NAMALWA (cell line): ENCODE data around the gene CHD5.

Experiments
- DNase-seq: peaks from one replicate; pipeline ENCODE4 v3.0.0-alpha.2; 2015; ENCODE audit warnings: low spot score

The CHD5 gene

DNA sequence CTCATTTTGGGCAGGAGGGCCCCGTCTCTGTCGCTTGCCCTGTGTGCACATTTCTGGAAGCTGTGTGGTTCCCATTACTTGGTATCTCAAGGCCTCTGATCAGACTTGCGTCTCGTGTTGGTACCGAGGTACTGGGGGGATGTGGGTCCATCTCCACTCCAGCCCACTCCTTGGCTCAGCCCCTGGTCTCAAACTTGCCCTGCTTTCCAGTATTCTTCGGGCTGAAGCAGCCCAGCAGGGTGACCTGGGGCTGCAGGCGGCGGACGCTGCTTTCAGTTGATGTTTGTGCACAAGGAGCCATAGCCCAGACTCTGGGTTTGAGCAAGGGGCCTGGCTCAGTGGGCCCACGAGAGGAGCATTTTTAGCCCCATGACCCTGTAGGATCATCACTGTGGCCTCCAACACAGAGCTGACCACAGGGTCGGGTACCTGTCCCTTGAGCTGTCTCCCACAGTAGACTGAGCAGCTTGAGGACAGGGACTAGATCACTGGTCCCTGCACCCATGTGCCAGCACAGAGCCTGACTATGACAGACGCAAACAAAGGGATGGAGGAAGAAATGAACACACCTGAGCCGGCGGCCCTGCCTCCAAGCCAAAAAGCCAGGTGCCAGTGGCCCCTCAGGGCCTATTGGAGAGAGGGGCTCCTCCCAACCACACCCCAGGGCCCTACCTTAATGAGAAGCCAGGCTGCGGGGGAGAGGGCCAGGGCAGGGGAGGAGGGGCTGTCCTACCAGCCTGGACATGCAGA lies 46.8 kb downstream of the CHD5 start:
- DNase-seq = no peak

DNA sequence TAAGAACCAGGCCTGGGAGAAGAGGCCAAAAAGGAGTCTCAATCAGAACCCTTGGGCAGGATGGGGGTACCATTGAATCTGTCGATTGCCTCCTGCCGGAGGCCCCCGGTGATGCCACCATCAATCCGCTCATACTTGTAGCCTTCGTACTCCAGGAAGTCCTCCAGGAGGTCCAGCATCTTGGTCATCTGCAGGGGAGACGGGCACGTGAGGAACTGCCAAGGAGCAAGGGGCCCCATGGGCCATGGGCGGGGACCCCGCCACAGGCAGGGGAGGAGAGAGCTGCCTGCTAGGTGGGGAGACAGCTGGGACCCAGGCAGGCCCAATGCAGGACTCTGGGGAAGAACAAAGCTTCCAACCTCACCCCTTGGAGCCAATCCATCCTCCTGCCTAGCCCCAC lies 48.6 kb downstream of the CHD5 start:
- DNase-seq = no peak

DNA sequence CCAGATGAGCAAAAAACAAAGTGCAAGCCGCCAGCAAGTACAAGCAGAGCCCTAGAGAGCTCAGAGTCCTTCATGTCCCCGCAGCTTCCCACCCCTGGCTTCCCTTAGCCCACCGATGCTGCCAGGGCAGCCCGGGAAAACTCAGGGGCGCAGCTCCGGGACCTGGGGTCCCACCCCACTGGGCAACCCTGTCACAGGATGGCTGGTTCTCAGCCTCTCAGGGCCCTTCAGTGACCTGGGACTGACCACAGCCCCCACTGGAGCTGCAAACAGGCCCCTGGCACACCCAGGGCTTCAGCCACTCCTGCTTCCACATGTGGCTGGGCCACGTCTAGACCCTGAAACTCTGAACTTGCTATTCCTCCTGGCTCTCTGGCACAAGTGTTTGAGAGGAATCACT lies 49.5 kb downstream of the CHD5 start:
- DNase-seq = no peak

DNA sequence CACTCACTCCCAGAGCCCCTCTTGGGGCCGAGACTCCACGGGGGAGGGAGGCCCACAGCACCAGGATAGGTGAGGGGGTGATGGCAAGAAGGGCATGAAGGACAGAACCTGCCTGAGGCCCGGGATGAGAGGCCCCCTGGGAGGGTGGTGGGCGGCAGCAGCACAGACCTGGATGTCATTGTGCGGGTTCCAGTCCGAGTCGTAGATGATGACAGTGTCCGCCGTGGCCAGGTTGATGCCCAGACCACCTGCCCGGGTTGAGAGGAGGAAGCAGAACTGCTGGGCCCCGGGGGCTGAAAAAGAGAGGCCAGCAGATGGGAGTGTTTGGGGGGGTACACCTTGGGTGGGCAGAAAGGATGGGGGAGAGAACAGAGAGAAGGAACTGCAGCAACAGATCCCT lies 50.1 kb downstream of the CHD5 start:
- DNase-seq = no peak

DNA sequence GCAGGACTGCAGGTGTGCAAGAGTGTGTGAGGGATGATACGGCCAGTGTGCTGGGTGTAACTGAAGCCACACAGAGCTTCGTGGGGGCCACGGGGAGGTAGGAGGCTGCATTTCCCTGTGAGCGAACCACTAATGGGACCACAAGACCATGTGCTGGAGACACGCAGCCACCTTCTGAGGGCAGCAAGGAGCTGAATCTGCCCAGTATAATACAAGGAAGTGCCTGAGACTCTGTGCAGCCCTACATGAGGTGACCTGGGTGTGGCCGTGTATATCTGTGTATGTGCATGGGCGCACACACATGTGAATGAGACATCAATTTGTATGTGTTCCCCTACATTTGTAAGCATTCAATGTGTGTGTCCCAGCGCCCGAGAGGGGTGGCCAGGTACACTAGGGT lies 50.8 kb downstream of the CHD5 start:
- peak; percentile 34 for DNase-seq

DNA sequence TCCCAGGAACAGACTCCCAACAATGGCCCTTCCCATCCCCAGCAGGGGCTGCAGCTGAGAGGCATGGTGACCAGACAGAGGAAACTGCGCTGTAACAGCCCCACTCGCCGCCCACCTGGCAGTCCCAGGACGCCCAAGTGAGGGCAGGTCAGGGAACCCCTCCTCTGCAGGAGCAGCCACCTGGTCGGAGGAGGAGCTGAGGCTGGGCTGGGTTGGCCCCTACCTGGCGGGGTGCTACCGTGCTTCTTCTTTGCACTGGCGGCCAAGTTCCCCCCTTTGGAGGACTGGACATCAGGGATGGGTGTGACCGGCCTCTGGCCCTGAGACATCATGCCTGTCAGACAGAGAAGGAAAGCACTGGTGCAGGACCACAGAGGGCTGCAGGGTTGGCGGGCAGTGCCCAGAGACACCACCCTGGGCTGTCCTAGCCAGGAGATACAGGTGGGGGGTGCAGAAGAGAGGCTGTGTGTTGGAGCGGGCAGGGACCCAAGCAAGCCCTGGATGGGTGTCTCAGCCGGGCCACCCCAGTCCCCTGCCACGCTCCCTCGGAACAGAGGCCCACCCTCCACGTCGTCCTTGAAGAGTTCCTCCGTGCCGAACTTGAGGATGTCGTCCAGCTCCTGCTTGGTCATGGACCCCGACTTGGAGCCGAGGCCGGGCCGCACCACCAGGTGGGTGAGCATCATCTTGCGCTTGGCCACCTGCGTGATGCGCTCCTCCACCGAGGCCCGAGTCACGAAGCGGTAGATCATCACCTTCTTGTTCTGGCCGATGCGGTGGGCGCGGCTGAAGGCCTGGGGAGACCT lies 51.6 kb downstream of the CHD5 start:
- no peak for DNase-seq

DNA sequence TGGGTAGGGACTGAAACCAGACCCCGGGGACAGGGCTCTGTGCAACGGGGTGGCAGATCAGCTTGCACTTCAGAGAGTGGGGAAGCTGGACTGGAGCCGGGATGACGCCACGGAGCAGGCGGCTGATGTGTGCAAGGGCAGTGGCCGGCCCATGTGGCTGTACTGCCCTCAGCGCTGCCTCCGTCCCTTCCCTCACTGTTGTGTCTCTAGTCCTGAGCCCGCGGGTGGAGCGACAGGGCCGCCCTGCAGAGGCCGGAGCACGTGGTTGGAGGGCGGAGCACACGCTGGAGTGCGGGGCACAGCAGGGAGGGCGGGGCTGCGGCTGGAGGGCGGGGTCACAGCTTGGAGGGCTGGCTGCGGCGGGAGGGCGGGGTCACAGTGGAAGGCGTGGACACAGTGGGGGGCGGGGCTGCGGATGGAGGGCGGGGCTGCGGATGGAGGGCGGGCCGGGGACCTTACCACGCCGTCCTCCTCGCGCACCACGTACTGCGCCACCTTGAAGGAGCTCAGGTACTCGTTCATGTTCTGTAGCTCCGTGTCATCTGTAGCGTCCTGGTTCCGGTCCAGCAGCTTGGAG lies 52.4 kb downstream of the CHD5 start:
- DNase-seq = peak; percentile 93

DNA sequence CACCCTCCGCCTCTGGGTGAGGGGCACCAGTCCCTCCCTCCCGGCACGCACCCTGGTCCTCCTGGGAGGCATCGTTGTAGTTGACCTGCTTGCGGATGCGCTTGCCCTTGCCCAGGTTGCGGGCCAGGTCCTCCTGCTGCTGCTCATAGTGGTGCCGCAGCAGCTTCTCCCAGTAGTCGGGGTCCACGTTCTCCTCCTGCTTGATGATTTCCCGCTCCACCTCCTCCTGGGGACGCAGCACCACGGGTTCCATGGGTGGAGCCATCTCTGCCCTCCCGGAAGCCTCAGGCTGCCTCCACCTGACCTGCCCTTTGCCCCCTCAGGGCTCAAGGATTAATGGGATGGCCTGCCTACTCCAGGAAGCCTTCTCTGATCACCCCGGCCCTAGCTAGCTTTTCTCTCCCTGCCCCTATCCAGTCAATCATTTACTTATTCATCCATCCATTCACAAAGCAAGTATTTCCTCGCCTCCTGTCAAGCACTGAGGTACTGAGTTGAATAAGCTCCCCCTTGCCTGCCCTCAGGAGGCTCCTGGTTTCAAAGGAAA lies 53.5 kb downstream of the CHD5 start:
- DNase-seq = no peak

DNA sequence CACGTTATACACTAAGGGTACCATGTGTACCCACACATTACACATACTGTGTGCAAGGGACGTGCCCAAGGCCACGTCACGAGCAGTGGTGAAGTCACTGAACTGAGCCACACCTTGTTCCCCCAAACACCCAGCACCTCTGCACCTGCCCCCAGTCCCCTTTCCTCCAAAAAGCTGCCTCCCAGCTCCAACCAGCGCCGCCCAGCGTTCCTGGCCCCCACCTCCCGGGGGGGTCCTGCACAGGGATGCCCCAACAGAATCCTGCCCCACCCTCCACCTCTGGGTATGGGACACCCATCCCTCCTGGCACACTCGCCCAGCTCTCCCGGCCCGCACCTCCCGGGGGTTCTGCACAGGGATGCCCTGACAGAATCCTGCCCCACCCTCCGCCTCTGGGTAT lies 54.1 kb downstream of the CHD5 start:
- DNase-seq = no peak

DNA sequence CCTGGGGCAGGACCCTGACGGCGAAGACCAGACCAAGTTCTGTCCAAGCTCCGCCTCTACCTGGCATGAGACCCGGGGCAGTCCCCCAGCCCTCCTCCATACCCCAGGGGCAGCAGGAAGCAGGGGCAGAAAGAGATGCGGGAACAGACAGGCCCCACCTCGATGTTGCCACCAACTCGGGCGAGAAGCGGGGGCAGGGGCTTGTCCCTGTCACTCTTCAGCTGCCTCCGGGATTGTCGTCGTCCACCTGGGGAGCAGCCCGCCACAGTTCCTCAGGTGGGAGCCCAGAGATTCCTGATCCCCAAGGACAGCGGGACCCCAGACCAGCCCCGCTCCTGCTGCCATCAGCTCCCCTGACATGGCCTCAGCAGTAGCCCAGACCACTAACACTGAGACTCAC lies 54.8 kb downstream of the CHD5 start:
- DNase-seq = no peak

DNA sequence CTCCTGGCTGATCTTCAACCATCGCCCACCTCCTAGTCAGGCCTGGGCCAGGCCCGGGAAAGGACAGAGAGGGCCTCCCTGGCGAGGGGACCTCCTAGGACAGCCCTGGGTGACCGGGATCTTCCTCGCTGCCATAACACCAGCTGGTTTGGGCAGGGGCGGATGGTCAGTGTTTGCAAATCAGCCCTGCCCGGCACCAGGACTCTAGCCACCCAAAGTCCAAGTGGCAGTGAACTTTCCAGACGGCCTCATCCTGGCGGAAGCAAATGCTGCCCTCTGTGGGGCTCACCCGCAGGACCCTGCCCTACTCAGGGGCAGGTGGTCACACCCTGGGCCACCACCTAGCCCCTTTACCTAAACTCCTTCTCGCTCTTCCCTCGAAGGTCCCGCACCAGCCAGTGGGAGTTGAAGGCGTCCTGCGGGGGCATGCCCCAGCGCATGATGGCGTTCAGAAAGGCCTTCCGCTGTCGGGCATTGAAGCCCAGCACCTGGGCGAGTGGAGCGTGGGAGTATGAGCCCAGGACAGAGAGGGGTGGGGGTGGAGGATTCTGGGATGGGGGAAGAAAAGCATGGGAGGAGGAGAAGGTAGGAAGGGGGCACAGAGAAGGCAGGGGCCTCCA lies 55.3 kb downstream of the CHD5 start:
- no peak for DNase-seq

DNA sequence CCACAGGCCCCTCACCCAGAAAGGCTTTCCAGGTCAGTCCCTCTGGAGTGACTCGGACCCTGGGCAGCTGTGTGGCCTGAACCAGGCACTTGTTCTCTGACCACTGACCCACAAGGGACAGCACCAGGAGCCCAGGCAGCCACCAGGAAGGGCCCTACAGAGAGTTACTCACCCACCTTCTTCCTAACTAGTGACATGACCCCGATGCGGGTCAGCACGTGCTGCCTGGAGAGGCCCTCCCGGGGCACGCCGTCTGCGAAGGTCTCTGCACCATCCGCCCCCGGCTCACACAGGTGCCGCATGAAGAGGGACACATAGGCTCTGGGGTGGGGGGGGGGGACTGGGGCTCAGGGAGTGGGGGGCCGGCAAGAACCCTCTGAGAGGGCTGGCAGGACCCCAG lies 55.8 kb downstream of the CHD5 start:
- no peak for DNase-seq

DNA sequence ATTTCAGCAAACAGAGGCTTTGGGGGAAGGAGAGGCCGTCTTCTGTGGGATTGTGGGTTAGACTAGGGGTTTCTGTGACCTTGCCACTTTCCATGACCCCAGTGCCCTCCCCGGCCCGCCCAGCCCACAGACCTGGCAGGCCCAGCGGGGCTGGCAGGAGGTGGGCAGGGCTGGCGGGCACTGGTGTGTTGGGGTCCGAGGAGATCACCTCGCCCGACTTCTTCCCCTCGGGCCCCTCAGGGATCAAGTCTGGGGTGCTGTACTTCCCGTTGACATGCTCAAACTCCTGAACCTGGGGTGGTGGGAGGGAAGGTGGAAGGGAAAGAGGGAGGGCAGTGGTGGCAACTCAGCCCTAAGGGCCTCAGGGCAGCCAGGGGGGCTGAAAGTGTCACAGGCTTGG lies 56.3 kb downstream of the CHD5 start:
- DNase-seq = no peak

DNA sequence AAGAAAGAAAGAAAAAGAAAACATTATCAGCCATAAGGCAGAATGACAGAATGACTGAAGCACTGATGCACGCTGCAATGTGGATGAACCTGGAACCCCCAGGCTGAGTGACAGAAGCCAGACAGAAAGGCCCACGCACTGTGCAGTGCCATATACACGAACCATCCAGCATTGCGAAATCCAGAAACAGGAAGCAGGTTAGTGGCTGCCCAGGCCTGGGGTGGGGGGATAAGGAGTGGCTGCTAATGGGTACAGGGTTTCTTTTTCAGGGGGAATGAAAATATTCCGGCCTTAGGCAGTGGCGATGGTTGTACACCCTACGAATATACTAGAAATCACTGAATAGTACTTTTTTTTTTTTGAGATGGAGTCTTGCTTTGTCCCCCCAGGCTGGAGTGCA lies 57.0 kb downstream of the CHD5 start:
- DNase-seq = no peak

DNA sequence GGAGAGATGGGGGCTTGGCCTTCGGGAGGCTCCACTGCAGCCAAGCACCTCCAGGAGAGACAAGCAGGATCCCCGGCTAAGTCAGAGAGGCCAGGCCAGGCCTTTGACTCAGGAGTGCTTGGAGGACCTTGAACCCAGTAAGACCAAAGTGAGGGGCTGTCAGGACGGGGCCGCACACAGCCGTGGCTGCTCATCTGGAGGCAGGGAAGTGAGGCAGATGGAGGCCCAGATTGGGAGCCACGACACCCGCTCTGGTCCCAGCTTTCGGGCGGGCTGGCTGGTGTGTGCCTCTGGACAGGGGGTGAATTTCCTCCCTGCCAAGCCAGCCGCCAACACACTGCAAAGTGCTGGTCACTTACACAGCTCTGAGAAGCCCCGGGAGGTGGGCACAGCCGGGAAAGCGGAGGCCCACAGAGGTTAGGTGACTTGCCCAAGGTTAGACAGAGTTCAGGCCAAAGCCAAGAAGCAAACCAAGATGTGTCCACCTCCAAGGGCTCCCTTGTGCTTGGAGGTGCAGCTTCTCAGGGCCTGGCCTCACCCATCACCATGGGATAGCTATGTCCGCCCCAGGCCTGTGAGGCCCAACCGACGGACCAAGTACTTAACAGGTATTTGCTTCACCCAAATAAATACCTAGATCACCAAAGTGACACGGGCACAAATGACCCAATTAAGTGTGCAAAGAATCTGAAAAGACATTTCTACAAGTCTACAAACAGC lies 58.3 kb downstream of the CHD5 start:
- no peak for DNase-seq

DNA sequence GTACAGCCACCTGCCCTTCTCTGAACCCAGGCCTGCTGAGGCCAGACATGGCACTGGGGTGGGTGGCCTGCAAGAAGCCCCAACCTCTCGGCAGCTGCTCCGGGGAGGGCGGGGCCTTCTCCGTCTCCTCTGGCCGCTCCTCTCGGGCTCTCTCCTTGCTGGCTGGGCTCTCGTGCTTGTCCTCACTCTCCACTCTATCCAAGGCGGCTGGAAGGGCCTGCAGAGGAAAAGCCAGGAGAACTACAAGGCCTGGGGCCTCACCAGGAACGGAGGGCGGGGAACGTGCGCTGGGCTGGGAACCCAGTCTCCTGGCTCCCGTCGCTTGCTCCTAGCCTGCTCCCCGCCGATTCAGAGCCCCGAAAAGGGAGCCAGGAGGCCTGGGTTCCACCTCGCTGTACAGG lies 59.1 kb downstream of the CHD5 start:
- no peak for DNase-seq

DNA sequence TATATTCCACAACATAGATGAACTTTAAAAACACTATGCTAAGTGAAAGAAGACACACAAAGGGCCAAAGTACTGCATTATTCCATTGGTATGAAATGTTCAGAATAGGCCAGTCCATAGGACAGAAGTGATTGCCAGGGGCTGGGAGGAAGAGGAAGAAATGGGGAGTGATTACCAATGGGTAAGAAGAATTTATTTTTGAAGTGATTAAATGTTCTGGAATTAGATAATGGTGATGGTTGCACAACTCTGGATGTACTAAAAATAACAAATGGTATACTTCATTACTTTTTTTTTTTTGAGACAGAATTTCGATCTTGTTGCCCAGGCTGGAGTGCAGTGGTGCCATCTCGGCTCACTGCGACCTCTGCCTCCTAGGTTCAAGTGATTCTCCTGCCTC lies 61.7 kb downstream of the CHD5 start:
- DNase-seq = no peak

DNA sequence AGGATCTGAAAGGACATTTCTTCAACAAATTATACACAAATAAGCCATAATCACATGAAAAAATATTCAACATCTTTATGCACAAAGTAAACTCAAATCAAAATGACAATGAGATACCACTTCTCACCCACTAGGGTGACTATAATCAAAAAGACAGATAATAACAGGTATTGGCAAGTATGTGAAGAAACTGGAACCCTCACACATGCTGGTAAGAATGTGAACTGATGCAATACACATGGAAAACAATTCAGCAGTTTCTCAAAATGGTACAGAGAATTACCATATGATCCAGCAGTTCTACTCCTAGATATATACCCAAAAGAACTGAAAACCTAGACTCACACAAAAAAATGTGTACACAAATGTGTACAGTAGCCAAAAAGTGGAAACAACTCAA lies 62.5 kb downstream of the CHD5 start:
- DNase-seq = no peak

DNA sequence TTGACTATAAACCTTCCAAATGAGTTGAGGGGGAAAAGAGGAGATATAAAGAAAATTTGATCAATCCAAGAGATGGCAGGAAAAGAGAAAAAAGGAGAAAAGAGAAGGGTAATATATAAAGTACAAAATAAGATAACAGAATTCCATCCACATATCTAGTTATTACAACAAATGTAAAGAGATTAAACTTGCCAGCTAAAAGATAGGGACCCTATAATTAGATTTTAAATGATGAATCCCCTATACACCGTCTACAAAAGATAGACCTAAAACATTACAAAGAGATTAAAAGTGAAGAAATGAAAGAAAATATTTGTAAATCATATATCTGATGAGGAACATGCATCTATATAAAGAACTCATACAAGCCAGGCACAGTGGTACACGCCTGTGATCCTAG lies 63.1 kb downstream of the CHD5 start:
- no peak for DNase-seq

DNA sequence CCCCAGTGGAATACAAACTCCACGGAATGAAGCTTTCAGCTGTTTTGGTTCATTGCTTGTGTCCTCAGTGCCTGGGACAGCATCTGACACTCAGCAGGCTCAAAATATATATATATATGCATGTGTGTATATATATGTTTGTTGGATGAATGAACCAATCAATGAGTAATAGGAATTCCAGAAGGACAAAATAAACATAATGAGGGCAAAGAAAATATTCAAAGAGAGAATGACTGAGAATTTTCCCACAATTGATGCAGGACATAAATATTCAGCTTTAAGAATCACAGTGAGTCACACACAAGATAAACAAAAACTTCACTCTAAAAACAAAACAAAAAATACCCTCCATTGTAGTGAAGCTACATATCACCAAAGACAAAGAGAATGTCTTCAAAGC lies 64.0 kb downstream of the CHD5 start:
- DNase-seq = no peak

DNA sequence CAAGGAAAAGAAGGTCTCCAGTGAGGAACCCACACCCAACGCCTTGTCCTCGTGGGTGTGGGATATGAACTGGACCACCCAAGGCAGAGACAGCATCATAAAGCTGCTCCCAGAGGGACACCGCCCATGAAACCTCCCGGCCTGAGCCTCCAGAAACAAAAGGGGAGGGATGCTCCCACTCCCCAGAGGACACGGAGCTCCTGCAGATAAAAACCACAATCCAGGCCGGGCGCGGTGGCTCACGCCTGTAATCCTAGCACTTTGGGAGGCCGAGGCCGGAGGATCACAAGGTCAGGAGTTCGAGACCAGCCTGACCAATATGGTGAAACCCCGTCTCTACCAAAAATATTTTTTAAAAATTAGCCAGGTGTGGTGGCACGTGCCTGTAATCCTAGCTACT lies 66.4 kb downstream of the CHD5 start:
- DNase-seq = no peak

DNA sequence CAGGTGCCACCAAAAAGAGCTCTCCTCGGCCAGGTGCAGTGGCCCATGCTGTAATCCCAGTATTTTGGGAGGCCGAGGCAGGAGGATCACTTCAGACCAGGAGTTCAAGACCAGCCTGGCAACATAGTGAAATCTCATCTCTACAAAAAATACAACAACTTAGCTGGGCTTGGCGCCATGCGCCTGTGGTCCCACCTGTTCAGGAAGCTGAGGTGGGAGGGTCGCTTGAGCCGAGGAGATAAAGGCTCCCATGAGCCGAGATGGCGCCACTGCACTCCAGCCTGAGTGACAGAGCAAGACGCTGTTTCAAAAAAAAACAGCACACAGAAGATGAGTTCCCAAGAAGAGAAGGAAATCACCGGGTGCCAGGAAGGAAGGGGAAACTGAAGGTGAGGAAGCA lies 67.0 kb downstream of the CHD5 start:
- DNase-seq = no peak
